Measurements from ENCODE around the gene GUCA1A.
A peak's percentile ranks its signal among the peaks of the same experiment; 100 is the strongest.
"Not testable (repeated sequence)": the region's sequence is repeated elsewhere in the genome, so short reads cannot be mapped to it uniquely, and the experiment has no call there.

The GUCA1A gene

GRCh38 chr6:42195415-42195814 lies 22.3 kb downstream of the GUCA1A start:
- Histone ChIP-seq H3K27me3 (ENCODE audit: low read depth) (no peaks in the 10 kb centered on the region), H3K9me3 (no peaks in the 10 kb centered on the region), H3K4me1 (peaks cover 9% of the 10 kb centered on the region), H3K36me3 (replicated peaks) (no peaks in the 10 kb centered on the region), H3K4me3 (no peak overlapping the region)
- in situ Hi-C loops (cut with MboI; ENCODE audit: low sequenced_read_pairs), result no loop called here
- no peak for DNase-seq (ENCODE audit: low spot score in 2 of 2)

- in situ Hi-C loops (cut with MboI; ENCODE audit: low sequenced_read_pairs), result no loop called here
- Histone ChIP-seq H3K27me3 (ENCODE audit: low read depth) (no peaks in the 10 kb centered on the region), H3K9me3 (no peaks in the 10 kb centered on the region), H3K4me1 (peaks cover 9% of the 10 kb centered on the region), H3K4me3 (no peak overlapping the region), H3K36me3 (replicated peaks) (no peaks in the 10 kb centered on the region; the same call in 1 of the 2 replicates)
- no peak for DNase-seq (ENCODE audit: low spot score in 2 of 2)
Measured at GRCh38 chr6:42197555-42198362, 24.6 kb downstream of the GUCA1A start.

- Histone ChIP-seq H3K36me3 (replicated peaks) (peaks cover 1% of the 10 kb centered on the region), H3K9me3 (no peaks in the 10 kb centered on the region), H3K27me3 (ENCODE audit: low read depth) (no peaks in the 10 kb centered on the region), H3K4me1 (no peaks in the 10 kb centered on the region), H3K4me3 (no peak overlapping the region)
- in situ Hi-C loops (cut with MboI; ENCODE audit: low sequenced_read_pairs), result no loop called here
- DNase-seq (ENCODE audit: low spot score in 2 of 2), result no peak
Measured at GRCh38 chr6:42199106-42199981, 26.2 kb downstream of the GUCA1A start.

- in situ Hi-C loops (cut with MboI; ENCODE audit: low sequenced_read_pairs), result loop anchor here (25.0 kb wide), 1 partner anchor 687 kb away; the partner anchor contains the start of gene RPL7L1
- Histone ChIP-seq H3K36me3 (replicated peaks) (peaks cover 6% of the 10 kb centered on the region), H3K27me3 (ENCODE audit: low read depth) (no peaks in the 10 kb centered on the region), H3K4me3 (no peak overlapping the region), H3K9me3 (no peaks in the 10 kb centered on the region), H3K4me1 (no peaks in the 10 kb centered on the region)
- no peak for DNase-seq (ENCODE audit: low spot score in 2 of 2)
Measured at GRCh38 chr6:42200035-42200434, 26.9 kb downstream of the GUCA1A start.

- Histone ChIP-seq H3K4me1 (no peaks in the 10 kb centered on the region), H3K36me3 (replicated peaks) (peaks cover 13% of the 10 kb centered on the region), H3K9me3 (no peaks in the 10 kb centered on the region), H3K4me3 (no peak overlapping the region), H3K27me3 (ENCODE audit: low read depth) (no peaks in the 10 kb centered on the region)
- in situ Hi-C loops (cut with MboI; ENCODE audit: low sequenced_read_pairs), result loop anchor here (25.0 kb wide), 1 partner anchor 686 kb away; the partner anchor contains the start of gene RPL7L1
- DNase-seq (ENCODE audit: low spot score in 2 of 2), result no peak
Measured at GRCh38 chr6:42201382-42201781, 28.2 kb downstream of the GUCA1A start.

- H3K4me3 ChIP-seq; H3K27me3 ChIP-seq (ENCODE audit: low read depth): not testable (repeated sequence)
- in situ Hi-C loops (cut with MboI; ENCODE audit: low sequenced_read_pairs), result loop anchor here (25.0 kb wide), 1 partner anchor 685 kb away; the partner anchor contains the start of gene RPL7L1
Measured at GRCh38 chr6:42202131-42202915, 29.2 kb downstream of the GUCA1A start.

GRCh38 chr6:42203183-42203582 lies 30.0 kb downstream of the GUCA1A start:
- in situ Hi-C loops (cut with MboI; ENCODE audit: low sequenced_read_pairs), result loop anchor here (25.0 kb wide), 1 partner anchor 684 kb away; the partner anchor contains the start of gene RPL7L1
- DNase-seq (ENCODE audit: low spot score in 2 of 2), result no peak
- Histone ChIP-seq H3K36me3 (replicated peaks) (peaks cover 23% of the 10 kb centered on the region), H3K9me3 (no peaks in the 10 kb centered on the region), H3K4me1 (no peaks in the 10 kb centered on the region), H3K27me3 (ENCODE audit: low read depth) (no peaks in the 10 kb centered on the region), H3K4me3 (no peak overlapping the region)

More at GRCh38 chr6:42202131-42202915, 29.2 kb downstream of the GUCA1A start:
- H3K9me3 ChIP-seq, H3K4me1 ChIP-seq: not testable (repeated sequence)
- peaks cover 17% of the 10 kb centered on the region for H3K36me3 ChIP-seq (replicated peaks)
- peak in 1 of 2 experiments; percentile 8 for DNase-seq (ENCODE audit: low spot score in 2 of 2)

- no peaks in the 10 kb centered on the region for H3K4me1 ChIP-seq
- in situ Hi-C loops (cut with MboI; ENCODE audit: low sequenced_read_pairs), result loop anchor here (25.0 kb wide), 1 partner anchor 682 kb away; the partner anchor contains the start of gene RPL7L1
- H3K4me3 ChIP-seq, result no peak overlapping the region
- H3K36me3 ChIP-seq (replicated peaks), result peaks cover 37% of the 10 kb centered on the region
- H3K9me3 ChIP-seq, result no peaks in the 10 kb centered on the region
- no peak for DNase-seq (ENCODE audit: low spot score in 2 of 2)
- no peaks in the 10 kb centered on the region for H3K27me3 ChIP-seq (ENCODE audit: low read depth)
Measured at GRCh38 chr6:42204768-42205282, 31.7 kb downstream of the GUCA1A start.

GRCh38 chr6:42207559-42207958 lies 34.4 kb downstream of the GUCA1A start:
- peaks cover 61% of the 10 kb centered on the region for H3K36me3 ChIP-seq (replicated peaks)
- H3K4me1 ChIP-seq; H3K9me3 ChIP-seq; H3K27me3 ChIP-seq (ENCODE audit: low read depth); DNase-seq (ENCODE audit: low spot score in 2 of 2); H3K4me3 ChIP-seq: not testable (repeated sequence)
- in situ Hi-C loops (cut with MboI; ENCODE audit: low sequenced_read_pairs), result loop anchor here (25.0 kb wide), 1 partner anchor 680 kb away; the partner anchor contains the start of gene RPL7L1

GRCh38 chr6:42210551-42210950 lies 37.4 kb downstream of the GUCA1A start:
- no peaks in the 10 kb centered on the region for H3K9me3 ChIP-seq
- no peak overlapping the region for H3K4me3 ChIP-seq
- peaks cover 68% of the 10 kb centered on the region for H3K36me3 ChIP-seq (replicated peaks)
- in situ Hi-C loops (cut with MboI; ENCODE audit: low sequenced_read_pairs), result loop anchor here (25.0 kb wide), 1 partner anchor 677 kb away; the partner anchor contains the start of gene RPL7L1
- no peak for DNase-seq (ENCODE audit: low spot score in 2 of 2)
- no peaks in the 10 kb centered on the region for H3K4me1 ChIP-seq
- H3K27me3 ChIP-seq (ENCODE audit: low read depth), result no peaks in the 10 kb centered on the region

- in situ Hi-C loops (cut with MboI; ENCODE audit: low sequenced_read_pairs), result loop anchor here (25.0 kb wide), 1 partner anchor 676 kb away; the partner anchor contains the start of gene RPL7L1
- H3K4me3 ChIP-seq, result no peak overlapping the region
- no peak for DNase-seq (ENCODE audit: low spot score in 2 of 2)
- H3K9me3 ChIP-seq, result no peaks in the 10 kb centered on the region
- peaks cover 61% of the 10 kb centered on the region for H3K36me3 ChIP-seq (replicated peaks)
- no peaks in the 10 kb centered on the region for H3K27me3 ChIP-seq (ENCODE audit: low read depth)
- H3K4me1 ChIP-seq, result peaks cover 3% of the 10 kb centered on the region; the same call in 1 of the 2 replicates
Measured at GRCh38 chr6:42211726-42212125, 38.6 kb downstream of the GUCA1A start.

- Histone ChIP-seq H3K9me3 (no peaks in the 10 kb centered on the region), H3K4me3 (no peak overlapping the region), H3K4me1 (peaks cover 5% of the 10 kb centered on the region; the same call in 1 of the 2 replicates), H3K27me3 (ENCODE audit: low read depth) (no peaks in the 10 kb centered on the region), H3K36me3 (replicated peaks) (peaks cover 60% of the 10 kb centered on the region)
- in situ Hi-C loops (cut with MboI; ENCODE audit: low sequenced_read_pairs), result loop anchor here (25.0 kb wide), 1 partner anchor 675 kb away; the partner anchor contains the start of gene RPL7L1
- no peak for DNase-seq (ENCODE audit: low spot score in 2 of 2)
Measured at GRCh38 chr6:42212442-42212841, 39.3 kb downstream of the GUCA1A start.
